Measurements from ENCODE around the gene SMC1A.
"Not testable (repeated sequence)": the region's sequence is repeated elsewhere in the genome, so short reads cannot be mapped to it uniquely, and the experiment has no call there.

Gene SMC1A

GRCh38 chrX:53421125-53421524 lies 1.3 kb downstream of the SMC1A start:
- no peak for DNase-seq

GRCh38 chrX:53420351-53420750 lies 2.1 kb downstream of the SMC1A start:
- DNase-seq, result not testable (repeated sequence)

- DNase-seq, result no peak
These were observed 10.0 kb downstream of the SMC1A start for GRCh38 chrX:53412446-53412845.

GRCh38 chrX:53403535-53403934 lies 18.9 kb downstream of the SMC1A start:
- DNase-seq, result no peak

- no peak for DNase-seq
These were observed 24.2 kb downstream of the SMC1A start for GRCh38 chrX:53398216-53398615.

GRCh38 chrX:53395605-53396298 lies 26.7 kb downstream of the SMC1A start:
- no peak for DNase-seq

- no peak for DNase-seq
These were observed 38.9 kb downstream of the SMC1A start for GRCh38 chrX:53383376-53384076.

- no peak for DNase-seq
These were observed 42.7 kb downstream of the SMC1A start for GRCh38 chrX:53379747-53380146.

GRCh38 chrX:53379008-53379710 lies 43.3 kb downstream of the SMC1A start:
- no peak for DNase-seq

GRCh38 chrX:53377464-53377863 lies 45.0 kb downstream of the SMC1A start:
- DNase-seq, result no peak

- no peak for DNase-seq
These were observed 45.6 kb downstream of the SMC1A start for GRCh38 chrX:53376888-53377287.

- DNase-seq, result no peak
These were observed 47.5 kb downstream of the SMC1A start for GRCh38 chrX:53374923-53375322.

GRCh38 chrX:53374222-53374820 lies 48.1 kb downstream of the SMC1A start:
- DNase-seq, result no peak

GRCh38 chrX:53373307-53373706 lies 49.1 kb downstream of the SMC1A start:
- DNase-seq, result no peak

- not testable (repeated sequence) for DNase-seq
These were observed 56.0 kb downstream of the SMC1A start for GRCh38 chrX:53366454-53366853.

- DNase-seq, result no peak
These were observed 60.0 kb downstream of the SMC1A start for GRCh38 chrX:53362449-53362848.

GRCh38 chrX:53357799-53358530 lies 64.5 kb downstream of the SMC1A start:
- no peak for DNase-seq

GRCh38 chrX:53356186-53356585 lies 66.3 kb downstream of the SMC1A start:
- peak; percentile 31 for DNase-seq

GRCh38 chrX:53354669-53355068 lies 67.8 kb downstream of the SMC1A start:
- DNase-seq, result no peak

- no peak for DNase-seq
These were observed 74.5 kb downstream of the SMC1A start for GRCh38 chrX:53347948-53348347.

- DNase-seq, result no peak
These were observed 81.4 kb downstream of the SMC1A start for GRCh38 chrX:53340852-53341645.

- no peak for DNase-seq
These were observed 85.4 kb downstream of the SMC1A start for GRCh38 chrX:53337101-53337500.

All from activated CD4-positive, alpha-beta T cell treated with anti-CD3 and anti-CD28 coated beads for 48 hours (primary cell).